ENCODE measurements around the gene RABGEF1. TPM values are rescaled to one million over a fixed set of nuclear protein-coding genes. Genes with fewer than 3 reads are reported as not detected.

RABGEF1 gene
- polyA plus RNA-seq, 1 of the 3 experiments (the other 2 are of a cell fraction), result 25.6 TPM

- Histone ChIP-seq H3F3A (replicated peaks; ENCODE audit: insufficient read depth) (no peaks in the 10 kb centered on the region), H3K4me2 (no peak overlapping the region), H3K9ac (no peak overlapping the region), H3K79me2 (ENCODE audit: insufficient read depth) (no peaks in the 10 kb centered on the region), H3K4me3 (ENCODE audit: low read depth in 2 of 2, low read length in 1 of 2) (no peak overlapping the region), H3K27me3 (ENCODE audit: insufficient read depth) (no peaks in the 10 kb centered on the region), H3K36me3 (replicated peaks in 1 of 2; ENCODE audit: control insufficient read depth in 1 of 2, insufficient read depth in 2 of 2, low read length in 1 of 2) (no peaks in the 10 kb centered on the region), H4K20me1 (ENCODE audit: insufficient read depth) (no peaks in the 10 kb centered on the region), H3K27ac (ENCODE audit: low read depth in 2 of 2, low read length in 1 of 2) (no peak overlapping the region), H3K9me3 (no peaks in the 10 kb centered on the region), H3K4me1 (ENCODE audit: control insufficient read depth in 1 of 2, insufficient read depth in 2 of 2, low read depth in 1 of 2, low read length in 1 of 2) (no peaks in the 10 kb centered on the region), H2AFZ (ENCODE audit: low read depth) (no peak overlapping the region), H3K9me2 (no peaks in the 10 kb centered on the region)
- ChIA-PET CTCF (interaction anchor here (1.0 to 1.9 kb wide), 3 partner anchors 9 to 28 kb away, joined by 3 to 4 read pairs (median 3); no protein-coding TSS in a partner anchor), POLR2A (no interaction called here)
- no peak for TF ChIP-seq EP300 (IDR thresholded peaks at IDR 0.05; ENCODE audit: borderline replicate concordance in 1 of 2, low read depth in 1 of 2, low read length in 1 of 2)
- TF ChIP-seq SMC3 (IDR thresholded peaks at IDR 0.05; ENCODE audit: low read depth, low read length), result no peak
- no peak for TF ChIP-seq YY1 (IDR thresholded peaks at IDR 0.05; ENCODE audit: low read depth)
- TF ChIP-seq, protein P1, sequence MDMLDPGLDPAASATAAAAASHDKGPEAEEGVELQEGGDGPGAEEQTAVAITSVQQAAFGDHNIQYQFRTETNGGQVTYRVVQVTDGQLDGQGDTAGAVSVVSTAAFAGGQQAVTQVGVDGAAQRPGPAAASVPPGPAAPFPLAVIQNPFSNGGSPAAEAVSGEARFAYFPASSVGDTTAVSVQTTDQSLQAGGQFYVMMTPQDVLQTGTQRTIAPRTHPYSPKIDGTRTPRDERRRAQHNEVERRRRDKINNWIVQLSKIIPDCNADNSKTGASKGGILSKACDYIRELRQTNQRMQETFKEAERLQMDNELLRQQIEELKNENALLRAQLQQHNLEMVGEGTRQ (IDR thresholded peaks at IDR 0.05; ENCODE audit: borderline replicate concordance, low read depth, low read length), result no peak
- TF ChIP-seq GATA2 (CRISPR knock-in tag; IDR thresholded peaks at IDR 0.05), result no peak
- TF ChIP-seq CTCF (IDR thresholded peaks at IDR 0.05), result no peak
- TF ChIP-seq TEAD4 (IDR thresholded peaks at IDR 0.05; ENCODE audit: borderline replicate concordance, insufficient read depth), result no peak
- TF ChIP-seq, protein P2, sequence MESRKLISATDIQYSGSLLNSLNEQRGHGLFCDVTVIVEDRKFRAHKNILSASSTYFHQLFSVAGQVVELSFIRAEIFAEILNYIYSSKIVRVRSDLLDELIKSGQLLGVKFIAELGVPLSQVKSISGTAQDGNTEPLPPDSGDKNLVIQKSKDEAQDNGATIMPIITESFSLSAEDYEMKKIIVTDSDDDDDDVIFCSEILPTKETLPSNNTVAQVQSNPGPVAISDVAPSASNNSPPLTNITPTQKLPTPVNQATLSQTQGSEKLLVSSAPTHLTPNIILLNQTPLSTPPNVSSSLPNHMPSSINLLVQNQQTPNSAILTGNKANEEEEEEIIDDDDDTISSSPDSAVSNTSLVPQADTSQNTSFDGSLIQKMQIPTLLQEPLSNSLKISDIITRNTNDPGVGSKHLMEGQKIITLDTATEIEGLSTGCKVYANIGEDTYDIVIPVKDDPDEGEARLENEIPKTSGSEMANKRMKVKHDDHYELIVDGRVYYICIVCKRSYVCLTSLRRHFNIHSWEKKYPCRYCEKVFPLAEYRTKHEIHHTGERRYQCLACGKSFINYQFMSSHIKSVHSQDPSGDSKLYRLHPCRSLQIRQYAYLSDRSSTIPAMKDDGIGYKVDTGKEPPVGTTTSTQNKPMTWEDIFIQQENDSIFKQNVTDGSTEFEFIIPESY (IDR thresholded peaks at IDR 0.05; ENCODE audit: borderline replicate concordance, low read depth), result no peak
- TF ChIP-seq PBX3 (IDR thresholded peaks at IDR 0.05), result no peak
- TF ChIP-seq, protein P3, sequence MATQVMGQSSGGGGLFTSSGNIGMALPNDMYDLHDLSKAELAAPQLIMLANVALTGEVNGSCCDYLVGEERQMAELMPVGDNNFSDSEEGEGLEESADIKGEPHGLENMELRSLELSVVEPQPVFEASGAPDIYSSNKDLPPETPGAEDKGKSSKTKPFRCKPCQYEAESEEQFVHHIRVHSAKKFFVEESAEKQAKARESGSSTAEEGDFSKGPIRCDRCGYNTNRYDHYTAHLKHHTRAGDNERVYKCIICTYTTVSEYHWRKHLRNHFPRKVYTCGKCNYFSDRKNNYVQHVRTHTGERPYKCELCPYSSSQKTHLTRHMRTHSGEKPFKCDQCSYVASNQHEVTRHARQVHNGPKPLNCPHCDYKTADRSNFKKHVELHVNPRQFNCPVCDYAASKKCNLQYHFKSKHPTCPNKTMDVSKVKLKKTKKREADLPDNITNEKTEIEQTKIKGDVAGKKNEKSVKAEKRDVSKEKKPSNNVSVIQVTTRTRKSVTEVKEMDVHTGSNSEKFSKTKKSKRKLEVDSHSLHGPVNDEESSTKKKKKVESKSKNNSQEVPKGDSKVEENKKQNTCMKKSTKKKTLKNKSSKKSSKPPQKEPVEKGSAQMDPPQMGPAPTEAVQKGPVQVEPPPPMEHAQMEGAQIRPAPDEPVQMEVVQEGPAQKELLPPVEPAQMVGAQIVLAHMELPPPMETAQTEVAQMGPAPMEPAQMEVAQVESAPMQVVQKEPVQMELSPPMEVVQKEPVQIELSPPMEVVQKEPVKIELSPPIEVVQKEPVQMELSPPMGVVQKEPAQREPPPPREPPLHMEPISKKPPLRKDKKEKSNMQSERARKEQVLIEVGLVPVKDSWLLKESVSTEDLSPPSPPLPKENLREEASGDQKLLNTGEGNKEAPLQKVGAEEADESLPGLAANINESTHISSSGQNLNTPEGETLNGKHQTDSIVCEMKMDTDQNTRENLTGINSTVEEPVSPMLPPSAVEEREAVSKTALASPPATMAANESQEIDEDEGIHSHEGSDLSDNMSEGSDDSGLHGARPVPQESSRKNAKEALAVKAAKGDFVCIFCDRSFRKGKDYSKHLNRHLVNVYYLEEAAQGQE (IDR thresholded peaks at IDR 0.05; ENCODE audit: low read depth, low read length), result no peak
- TF ChIP-seq SIN3A (IDR thresholded peaks at IDR 0.05; ENCODE audit: borderline replicate concordance, low read depth, low read length), result no peak
- no peak for TF ChIP-seq GABPA (IDR thresholded peaks at IDR 0.05; ENCODE audit: low read depth)
- TF ChIP-seq CHD2 (IDR thresholded peaks at IDR 0.05; ENCODE audit: low read length, partially characterized antibody), result no peak
- 66% methylated on average over 7 of the region's 7 CpGs for WGBS (ENCODE audit: low lambda C conversion rate)
- no peak for DNase-seq
These were observed 83.5 kb downstream of the RABGEF1 start for GRCh38 chr7:66824041-66824440.
